GM12878 (cell line): Measurements from ENCODE around the gene TMEM239. TPM values are rescaled to one million over a fixed set of nuclear protein-coding genes. Genes with fewer than 3 reads are reported as not detected.

Experiments
- ATAC-seq: fragments of 200-7000 bp; cut with Tn5 transposase; 3 replicates; pipeline ENCODE4 v1.9.1; 2020; ENCODE audit warnings: mild to moderate bottlenecking, moderate library complexity
- BruUV-seq: library from RNA; stranded (reverse); fragments of 400-500 nt; replicated peaks from 2 replicates; lab custom pipeline; 2021; lab: Mats Ljungman, UMichigan
- CTCF ChIA-PET: fragments of 300-600 bp; sonication (Branson Sonifier 250); formaldehyde crosslinking; extraction: SDS; loops from one replicate; lab custom pipeline; 2021; ENCODE audit warnings: inconsistent platforms; lab: Yijun Ruan, JAX
- POLR2A ChIA-PET: fragments of 350-600 bp; formaldehyde crosslinking; extraction: SDS; loops from one replicate; lab custom pipeline; 2021; ENCODE audit warnings: inconsistent platforms; lab: Charles Lee
- RAD21 ChIA-PET: fragments of 300-600 bp; sonication (Branson Sonifier 250); formaldehyde crosslinking; loops from one replicate; lab custom pipeline; 2023; ENCODE audit warnings: antibody characterized with exemption; ENCODE audit not compliant: unreplicated experiment; lab: Charles Lee
- SMC1A ChIA-PET: fragments of 300-600 bp; sonication (Branson Sonifier 250); formaldehyde crosslinking; loops from one replicate; lab custom pipeline; 2023; ENCODE audit not compliant: unreplicated experiment, uncharacterized antibody; lab: Charles Lee
- DNase-seq: peaks from one replicate; pipeline ENCODE4 v3.0.0-alpha.2; 2011; ENCODE audit warnings: low read depth, low spot score
- FAIRE-seq: peaks from 3 replicates; lab custom pipeline; 2011; peaks lifted over from hg19 to GRCh38; lab: Jason Lieb, UNC
- H2AFZ ChIP-seq: 2 replicates; pipeline ENCODE4 v1.6.0; 2011; ENCODE audit warnings: low read depth, low read length, control low read depth; ENCODE audit not compliant: control insufficient read depth
- H3K27ac ChIP-seq: 2 replicates; pipeline ENCODE4 v1.5.1; 2011; ENCODE audit warnings: control low read depth; ENCODE audit not compliant: control insufficient read depth, insufficient read depth
- H3K27me3 ChIP-seq, 2 experiments: replicated peaks in 1 of 2; 2 replicates each; pipeline versions ENCODE4 v1.6.0 to v1.6.1; 2011; ENCODE audit warnings: low read length in 1 of 2; ENCODE audit not compliant: control insufficient read depth in 2 of 2, insufficient read depth in 2 of 2
- H3K36me3 ChIP-seq, 2 experiments: 2 replicates each; pipeline ENCODE4 v1.5.1; 2011; ENCODE audit warnings: low read length in 1 of 2; ENCODE audit not compliant: control insufficient read depth in 2 of 2, insufficient read depth in 2 of 2
- H3K4me1 ChIP-seq: 2 replicates; pipeline ENCODE4 v1.6.1; 2011; ENCODE audit warnings: mild to moderate bottlenecking, low read length, moderate library complexity, mixed read lengths; ENCODE audit not compliant: control insufficient read depth, insufficient read depth
- H3K4me2 ChIP-seq: 2 replicates; pipeline ENCODE4 v1.6.0; 2011; ENCODE audit warnings: control low read depth; ENCODE audit not compliant: control insufficient read depth, insufficient read depth
- H3K4me3 ChIP-seq: fragments of 200-600 bp; sonication (generic); 2 replicates; pipeline ENCODE4 v1.5.1; 2016
- H3K79me2 ChIP-seq: 2 replicates; pipeline ENCODE4 v1.6.0; 2011; ENCODE audit warnings: low read length; ENCODE audit not compliant: control insufficient read depth, insufficient read depth
- H3K9ac ChIP-seq: 2 replicates; pipeline ENCODE4 v1.8.0; 2011; ENCODE audit warnings: low read length, control low read depth, mixed read lengths; ENCODE audit not compliant: control insufficient read depth, insufficient read depth
- H3K9me3 ChIP-seq: replicated peaks from 3 replicates; pipeline ENCODE4 v1.5.1; 2011; ENCODE audit warnings: mild to moderate bottlenecking, low read length; ENCODE audit not compliant: control insufficient read depth, insufficient read depth
- H4K20me1 ChIP-seq: 2 replicates; pipeline ENCODE4 v1.6.0; 2011; ENCODE audit not compliant: control insufficient read depth, insufficient read depth
- ATF2 ChIP-seq: IDR thresholded peaks from 2 replicates; pipeline ENCODE4 v1.6.1; 2012; ENCODE audit warnings: low read length, inconsistent platforms
- BCL3 ChIP-seq: IDR thresholded peaks from 2 replicates; pipeline ENCODE4 v1.6.1; 2011; ENCODE audit warnings: borderline replicate concordance, low read depth, mild to moderate bottlenecking, moderate library complexity, low read length; ENCODE audit not compliant: insufficient read depth, poor library complexity, severe bottlenecking
- BHLHE40 ChIP-seq, 2 experiments: fragments of 450-650 bp in 1 of 2; IDR thresholded peaks; 2 replicates each; pipeline ENCODE4 v1.6.1; 2011 to 2017; ENCODE audit warnings: low read depth in 2 of 2, borderline replicate concordance in 1 of 2, improper control_type of control experiment in 1 of 2, low read length in 1 of 2, mild to moderate bottlenecking in 1 of 2
- CBFB ChIP-seq: IDR thresholded peaks from 2 replicates; pipeline ENCODE4 v1.6.1; 2016; ENCODE audit warnings: antibody characterized with exemption, low read depth
- CEBPZ ChIP-seq: fragments of 150-350 bp; IDR thresholded peaks from 2 replicates; pipeline ENCODE4 v1.6.1; 2016; ENCODE audit warnings: low read depth, low read length
- CHD1 ChIP-seq: IDR thresholded peaks from 2 replicates; pipeline ENCODE4 v1.6.1; 2012; ENCODE audit warnings: low read depth, low read length, improper control_type of control experiment
- ESRRA ChIP-seq: IDR thresholded peaks from 2 replicates; pipeline ENCODE4 v1.6.1; 2012; ENCODE audit warnings: mild to moderate bottlenecking, low read length, improper control_type of control experiment
- FOXM1 ChIP-seq: IDR thresholded peaks from 2 replicates; pipeline ENCODE4 v1.6.1; 2012; ENCODE audit warnings: low read depth, mild to moderate bottlenecking, inconsistent platforms, low read length, moderate library complexity
- GATAD2B ChIP-seq: fragments of 450-650 bp; conservative IDR thresholded peaks from 2 replicates; pipeline ENCODE4 v1.6.1; 2017; ENCODE audit warnings: low read depth, mild to moderate bottlenecking, moderate library complexity
- KDM1A ChIP-seq: fragments of 200-600 bp; sonication (generic); IDR thresholded peaks from 2 replicates; pipeline ENCODE4 v1.6.1; 2016; ENCODE audit warnings: borderline replicate concordance
- NRF1 ChIP-seq: conservative IDR thresholded peaks from 2 replicates; pipeline ENCODE4 v1.6.1; 2011; ENCODE audit warnings: mild to moderate bottlenecking, low read depth, low read length, improper control_type of control experiment
- POLR2AphosphoS2 ChIP-seq: IDR thresholded peaks from 2 replicates; pipeline ENCODE4 v1.6.1; 2011; ENCODE audit warnings: low read depth, mild to moderate bottlenecking, low read length, improper control_type of control experiment, moderate library complexity
- SIX5 ChIP-seq: IDR thresholded peaks from 2 replicates; pipeline ENCODE4 v1.6.1; 2011; ENCODE audit warnings: mild to moderate bottlenecking, low read depth, low read length, moderate library complexity; ENCODE audit not compliant: severe bottlenecking
- SMAD5 ChIP-seq: IDR thresholded peaks from 2 replicates; pipeline ENCODE4 v1.6.1; 2016; ENCODE audit warnings: antibody characterized with exemption, low read depth
- ZSCAN29 ChIP-seq: fragments of 450-650 bp; IDR thresholded peaks from 2 replicates; pipeline ENCODE4 v1.6.1; 2017; ENCODE audit warnings: mild to moderate bottlenecking, moderate library complexity
- WGBS: methylation state at CpG from one replicate; pipeline ENCODE4 v1.1.6; 2016; ENCODE audit warnings: low lambda C conversion rate; ENCODE audit not compliant: insufficient replicate concordance, insufficient coverage; ENCODE audit errors: missing lambda C conversion rate; 5-methylcytosine and 5-hydroxymethylcytosine counted together
- in situ Hi-C: fragments of 300-500 bp; cut with MboI; formaldehyde crosslinking; loops from 9 replicates; pipeline ENCODE4 v1.14.3; 2018; ENCODE audit warnings: mixed read lengths
- intact Hi-C: fragments of 100-400 bp; cut with micrococcal nuclease; formaldehyde crosslinking; loops from one replicate; pipeline ENCODE4 v1.14.2; 2022; ENCODE audit not compliant: unreplicated experiment
- polyA plus RNA-seq, 11 experiments: library from polyadenylated mRNA; depleted of rRNA in 4 of 11; unstranded in 6 of 11; stranded (reverse) in 5 of 11; fragments of >200 nt; fragmentation: Nextera tagmentation in 4 of 11; fragmentation: Illumina TruSeq in 1 of 11; extraction: Ambion mirVana in 4 of 11; extraction: Trizol in 1 of 11; gene quantifications; 1 replicate in 1 of 11; 2 replicates in 10 of 11; pipeline versions ENCODE4 v1.2.1 to v1.2.3, GENCODE V29; 2011 to 2016; ENCODE audit warnings: inconsistent platforms in 2 of 11, missing spikeins in 2 of 11, low read depth in 1 of 11
- total RNA-seq, 4 experiments: library from RNA; depleted of rRNA in 3 of 4; stranded (reverse); fragments of >200 nt in 3 of 4; fragmentation: Illumina TruSeq in 1 of 4; extraction: Trizol in 1 of 4; gene quantifications; 2 replicates each; pipeline versions ENCODE4 v1.2.1 to v1.2.3, GENCODE V29; 2013 to 2021

TMEM239 gene
- total and polyA plus RNA-seq, 10 of the 15 experiments (the other 5 are each of a cell fraction or from before 2014, with no cell fraction given): not detected

GRCh38 chr20:2775139-2775538 is 41.0 kb upstream of the TMEM239 start:
- TF ChIP-seq SIX5 (no peak), ZSCAN29 (no peak), KDM1A (no peak), ESRRA (no peak), CEBPZ (no peak), SMAD5 (no peak), BCL3 (no peak), GATAD2B (no peak), BHLHE40 (IDR thresholded peaks at IDR 0.05; ENCODE audit: borderline replicate concordance in 1 of 2, low read depth in 2 of 2, low read length in 1 of 2) (no peak), ATF2 (no peak), NRF1 (no peak), CHD1 (no peak), POLR2AphosphoS2 (no peak), FOXM1 (no peak), CBFB (no peak)
- Histone ChIP-seq H2AFZ (no peak overlapping the region), H4K20me1 (no peaks in the 10 kb centered on the region), H3K27ac (no peak overlapping the region), H3K27me3 (no peaks in the 10 kb centered on the region; a peak in 1 of 4 replicates), H3K4me3 (no peak overlapping the region), H3K4me2 (no peak overlapping the region), H3K79me2 (no peaks in the 10 kb centered on the region), H3K9me3 (peaks cover 9% of the 10 kb centered on the region), H3K36me3 (no peaks in the 10 kb centered on the region), H3K9ac (no peak overlapping the region), H3K4me1 (peaks cover 13% of the 10 kb centered on the region)
- FAIRE-seq: no peak
- in situ Hi-C loops: no loop called here
- ChIA-PET POLR2A (no interaction called here), SMC1A (no interaction called here), CTCF (interaction anchor here (0.6 to 0.7 kb wide), 2 partner anchors 16 to 434 kb away, joined by 3 to 4 read pairs; partner anchors contain the start of gene ITPA), RAD21 (no interaction called here)
- BruUV-seq: no TSS peak
- ATAC-seq: no peak
- intact Hi-C loops: no loop called here
- no peak for DNase-seq
- WGBS: 72% methylated on average over 3 of the region's 3 CpGs
